CD4-positive, alpha-beta T cell (primary cell): ENCODE measurements around the gene TRDMT1. TPM values are rescaled to one million over a fixed set of nuclear protein-coding genes. Genes with fewer than 3 reads are reported as not detected.
A peak's percentile ranks its signal among the peaks of the same experiment; 100 is the strongest.

ENCODE experiments used
- ATAC-seq: fragments of 200-7000 bp; cut with Tn5 transposase; one replicate; pipeline ENCODE4 v1.10.0; 2022; ENCODE audit warnings: mild to moderate bottlenecking; ENCODE audit not compliant: poor library complexity
- CTCF ChIA-PET: fragments of 350-600 bp; sonication (Branson Sonifier 250); formaldehyde crosslinking; loops from one replicate; lab custom pipeline; 2021; ENCODE audit warnings: antibody characterized with exemption, inconsistent platforms; lab: Charles Lee
- POLR2A ChIA-PET: fragments of 350-600 bp; sonication (Branson Sonifier 250); formaldehyde crosslinking; loops from one replicate; lab custom pipeline; 2021; ENCODE audit warnings: antibody characterized with exemption, inconsistent platforms; lab: Charles Lee
- DNase-seq, 14 experiments: peaks; one replicate each; pipeline ENCODE4 v3.0.0-alpha.2; 2013 to 2020; ENCODE audit warnings: mixed read lengths in 2 of 14
- H3K27ac ChIP-seq, 2 donors: one replicate each; pipeline versions ENCODE4 v1.5.1 to v1.7.0; 2013; ENCODE audit warnings: low read length in 2 of 2, low read depth in 1 of 2, mild to moderate bottlenecking in 1 of 2
- H3K27me3 ChIP-seq, 2 experiments: 1 replicate in 1 of 2; 2 replicates in 1 of 2; pipeline versions ENCODE4 v1.6.1 to v1.7.0; 2013; ENCODE audit warnings: low read length in 2 of 2, control low read depth in 1 of 2, mild to moderate bottlenecking in 1 of 2, moderate library complexity in 1 of 2; ENCODE audit not compliant: insufficient read depth in 2 of 2, control insufficient read depth in 1 of 2
- H3K36me3 ChIP-seq: one replicate; pipeline ENCODE4 v1.6.1; 2013; ENCODE audit warnings: low read length, control low read depth; ENCODE audit not compliant: insufficient read depth
- H3K4me1 ChIP-seq: one replicate; pipeline ENCODE4 v1.6.1; 2013; ENCODE audit warnings: low read length, control low read depth; ENCODE audit not compliant: insufficient read depth
- H3K4me3 ChIP-seq: one replicate; pipeline ENCODE4 v1.5.1; 2013; ENCODE audit warnings: mild to moderate bottlenecking, low read length, moderate library complexity
- H3K9me3 ChIP-seq, 2 experiments: 1 replicate in 1 of 2; 2 replicates in 1 of 2; pipeline versions ENCODE4 v1.6.1 to v1.7.0; 2013; ENCODE audit warnings: low read length in 2 of 2, mild to moderate bottlenecking in 2 of 2, control low read depth in 1 of 2, moderate library complexity in 1 of 2; ENCODE audit not compliant: control insufficient read depth in 1 of 2, insufficient read depth in 1 of 2
- H3K27ac Mint-ChIP-seq: one replicate; pipeline ENCODE4 v1.8.0; 2020; ENCODE audit warnings: mixed read lengths
- H3K27me3 Mint-ChIP-seq: one replicate; pipeline ENCODE4 v1.8.0; 2021; ENCODE audit warnings: mixed read lengths
- H3K36me3 Mint-ChIP-seq: one replicate; pipeline ENCODE4 v1.8.0; 2021; ENCODE audit warnings: low read depth, mixed read lengths
- H3K4me1 Mint-ChIP-seq: one replicate; pipeline ENCODE4 v1.8.0; 2021; ENCODE audit warnings: low read depth, mixed read lengths
- H3K4me3 Mint-ChIP-seq: one replicate; pipeline ENCODE4 v1.8.0; 2020; ENCODE audit warnings: mild to moderate bottlenecking, mixed read lengths
- H3K9me3 Mint-ChIP-seq: one replicate; pipeline ENCODE4 v1.8.0; 2020; ENCODE audit warnings: mixed read lengths
- intact Hi-C, 2 experiments: fragments of 100-400 bp; cut with DNase I in 1 of 2; cut with micrococcal nuclease in 1 of 2; formaldehyde crosslinking; loops; one replicate each; pipeline versions ENCODE4 v1.15.1 to v1.9.0; 2023 to 2025; cut with DNase I, micrococcal nuclease
- total RNA-seq, 174 experiments: library from RNA in 2 of 174; stranded (reverse) in 2 of 174; gene quantifications; one replicate each; pipeline ENCODE4 v1.2.3 and lab custom pipeline; 2021 to 2026
- TF ChIP-seq, protein P1 (sequence below): fragments of 200-600 bp; IDR thresholded peaks from one replicate; pipeline ENCODE4 v1.8.0; 2022; ENCODE audit warnings: antibody characterized with exemption, mild to moderate bottlenecking

The TRDMT1 gene
- total RNA-seq, 2 experiments from 2014 or later, result 20.3 to 21.3 TPM

DNA sequence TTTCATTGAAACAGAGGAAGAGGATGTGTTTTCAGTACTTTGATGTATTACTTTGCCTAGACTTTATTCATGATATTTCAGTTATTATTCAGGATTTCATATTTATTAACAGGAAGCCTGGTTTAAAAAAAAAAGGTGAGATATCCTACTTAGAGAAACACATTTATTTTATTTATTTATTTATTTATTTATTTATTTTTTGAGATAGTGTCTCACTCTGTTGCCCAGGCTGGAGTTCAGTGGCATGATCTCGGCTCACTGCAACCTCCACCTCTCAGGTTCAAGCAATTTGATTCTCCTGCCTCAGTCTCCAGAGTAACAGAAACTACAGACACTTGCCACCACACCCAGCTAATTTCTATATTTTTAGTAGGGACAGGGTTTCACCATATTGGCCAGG is 24.5 kb downstream of the TRDMT1 start:
- Histone ChIP-seq H3K27me3 (no peaks in the 10 kb centered on the region), H3K4me3 (no peak overlapping the region), H3K4me1 (peaks cover 3% of the 10 kb centered on the region), H3K36me3 (no peaks in the 10 kb centered on the region), H3K27ac (no peak overlapping the region), H3K9me3 (no peaks in the 10 kb centered on the region)
- CTCF ChIA-PET, result interaction anchor here (1.4 kb wide), 1 partner anchor 53 kb away, joined by 3 read pairs; no protein-coding TSS in a partner anchor
- H3K27me3 Mint-ChIP-seq, result no peaks in the 10 kb centered on the region
- POLR2A ChIA-PET, result no interaction called here
- H3K9me3 Mint-ChIP-seq, result no peaks in the 10 kb centered on the region
- ATAC-seq, result no peak
- H3K27ac Mint-ChIP-seq, result no peak overlapping the region
- TF ChIP-seq, protein P1, sequence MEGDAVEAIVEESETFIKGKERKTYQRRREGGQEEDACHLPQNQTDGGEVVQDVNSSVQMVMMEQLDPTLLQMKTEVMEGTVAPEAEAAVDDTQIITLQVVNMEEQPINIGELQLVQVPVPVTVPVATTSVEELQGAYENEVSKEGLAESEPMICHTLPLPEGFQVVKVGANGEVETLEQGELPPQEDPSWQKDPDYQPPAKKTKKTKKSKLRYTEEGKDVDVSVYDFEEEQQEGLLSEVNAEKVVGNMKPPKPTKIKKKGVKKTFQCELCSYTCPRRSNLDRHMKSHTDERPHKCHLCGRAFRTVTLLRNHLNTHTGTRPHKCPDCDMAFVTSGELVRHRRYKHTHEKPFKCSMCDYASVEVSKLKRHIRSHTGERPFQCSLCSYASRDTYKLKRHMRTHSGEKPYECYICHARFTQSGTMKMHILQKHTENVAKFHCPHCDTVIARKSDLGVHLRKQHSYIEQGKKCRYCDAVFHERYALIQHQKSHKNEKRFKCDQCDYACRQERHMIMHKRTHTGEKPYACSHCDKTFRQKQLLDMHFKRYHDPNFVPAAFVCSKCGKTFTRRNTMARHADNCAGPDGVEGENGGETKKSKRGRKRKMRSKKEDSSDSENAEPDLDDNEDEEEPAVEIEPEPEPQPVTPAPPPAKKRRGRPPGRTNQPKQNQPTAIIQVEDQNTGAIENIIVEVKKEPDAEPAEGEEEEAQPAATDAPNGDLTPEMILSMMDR, result no peak
- H3K4me3 Mint-ChIP-seq, result no peak overlapping the region
- peaks cover 13% of the 10 kb centered on the region for H3K36me3 Mint-ChIP-seq
- peaks cover 23% of the 10 kb centered on the region for H3K4me1 Mint-ChIP-seq
- intact Hi-C loops, result loop anchor here in 1 of 2 experiments (10.0 kb wide), 1 partner anchor 48 kb away; the partner anchor contains the start of gene VIM
- no peak for DNase-seq

DNA sequence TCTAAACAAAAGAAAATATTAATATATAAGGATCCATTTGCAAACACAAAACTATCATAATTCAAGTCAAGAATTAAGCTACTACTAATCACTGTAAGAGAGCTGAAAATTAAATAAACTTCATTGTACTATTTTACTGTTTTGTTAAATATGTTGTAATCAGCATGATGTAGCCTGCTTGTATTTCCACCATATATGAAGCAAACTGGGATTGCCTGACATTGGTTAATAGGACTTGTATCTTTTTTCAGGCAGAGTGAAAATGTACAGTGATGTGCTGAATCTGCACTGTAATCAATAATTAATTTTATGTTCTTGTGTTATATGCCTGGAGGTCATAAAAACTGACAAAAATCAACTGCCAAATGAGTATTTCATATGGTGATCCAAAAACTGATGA is 25.4 kb downstream of the TRDMT1 start:
- no peaks in the 10 kb centered on the region for H3K9me3 ChIP-seq
- Mint-ChIP-seq H3K4me3 (no peak overlapping the region), H3K4me1 (peaks cover 23% of the 10 kb centered on the region), H3K27me3 (no peaks in the 10 kb centered on the region), H3K36me3 (peaks cover 20% of the 10 kb centered on the region), H3K27ac (peak overlapping the region; percentile 85), H3K9me3 (no peaks in the 10 kb centered on the region)
- ATAC-seq, result no peak
- TF ChIP-seq, protein P1, result no peak
- intact Hi-C loops, result loop anchor here in 1 of 2 experiments (10.0 kb wide), 1 partner anchor 49 kb away; the partner anchor contains the start of gene VIM
- no peaks in the 10 kb centered on the region for H3K27me3 ChIP-seq
- ChIA-PET CTCF (interaction anchor here (1.4 kb wide), 1 partner anchor 54 kb away, joined by 3 read pairs; no protein-coding TSS in a partner anchor), POLR2A (interaction anchor here (1.1 to 1.9 kb wide), 2 partner anchors 25 to 52 kb away, joined by 3 to 5 read pairs; partner anchors contain the start of genes TRDMT1 and VIM)
- no peak for DNase-seq
- H3K4me3 ChIP-seq, result no peak overlapping the region
- H3K4me1 ChIP-seq, result peaks cover 3% of the 10 kb centered on the region
- H3K27ac ChIP-seq, result no peak overlapping the region
- peaks cover 2% of the 10 kb centered on the region for H3K36me3 ChIP-seq

DNA sequence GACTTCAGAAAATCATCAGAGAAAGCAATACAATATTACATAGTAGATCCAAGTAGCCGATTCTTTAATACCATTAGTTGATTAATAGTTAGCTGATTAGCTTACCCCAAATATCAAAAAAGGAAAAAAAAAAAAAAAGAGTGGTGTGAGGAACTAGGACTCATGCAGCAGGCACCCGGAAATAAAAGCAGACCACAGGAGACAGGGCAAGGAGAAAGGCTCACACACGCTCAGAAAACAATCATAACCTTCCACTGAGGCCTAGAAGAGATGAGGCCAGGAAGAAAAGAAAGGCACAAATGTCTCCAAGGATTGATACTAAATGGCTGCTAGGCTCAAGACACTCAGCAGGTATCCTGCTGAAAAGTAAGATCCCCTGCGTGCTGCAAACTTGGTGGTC is 25.9 kb downstream of the TRDMT1 start:
- Histone ChIP-seq H3K36me3 (peaks cover 3% of the 10 kb centered on the region), H3K27me3 (no peaks in the 10 kb centered on the region), H3K9me3 (no peaks in the 10 kb centered on the region), H3K27ac (no peak overlapping the region), H3K4me1 (peaks cover 3% of the 10 kb centered on the region), H3K4me3 (no peak overlapping the region)
- TF ChIP-seq, protein P1, result no peak
- intact Hi-C loops, result loop anchor here in 1 of 2 experiments (10.0 kb wide), 1 partner anchor 49 kb away; the partner anchor contains the start of gene VIM
- Mint-ChIP-seq H3K36me3 (peaks cover 20% of the 10 kb centered on the region), H3K9me3 (no peaks in the 10 kb centered on the region), H3K4me3 (peak overlapping the region; percentile 82), H3K27ac (peak overlapping the region; percentile 85), H3K27me3 (no peaks in the 10 kb centered on the region), H3K4me1 (peaks cover 23% of the 10 kb centered on the region)
- DNase-seq (peak in 4 of 14 experiments; percentile 12 to 43 (median 18)), ATAC-seq (peak; percentile 43)
- ChIA-PET CTCF (interaction anchor here (1.1 kb wide), 1 partner anchor 55 kb away, joined by 7 read pairs; no protein-coding TSS in a partner anchor), POLR2A (interaction anchor here (0.6 to 1.9 kb wide), 3 partner anchors 26 to 54 kb away, joined by 3 to 5 read pairs (median 3); partner anchors contain the start of genes TRDMT1 and VIM)
